PC-9 (cell line): ENCODE data around the gene JADE2. TPM values are rescaled to one million over a fixed set of nuclear protein-coding genes. Genes with fewer than 3 reads are reported as not detected.

ENCODE experiments used
- BruUV-seq: library from RNA; stranded (reverse); fragments of 400-500 nt; replicated peaks from 2 replicates; lab custom pipeline; 2021; lab: Mats Ljungman, UMichigan
- CTCF ChIA-PET: fragments of 300-600 bp; sonication (Branson Sonifier 250); formaldehyde crosslinking; loops from one replicate; lab custom pipeline; 2022; ENCODE audit warnings: antibody characterized with exemption; lab: Charles Lee
- POLR2A ChIA-PET: fragments of 300-600 bp; sonication (Branson Sonifier 250); formaldehyde crosslinking; loops from one replicate; lab custom pipeline; 2022; ENCODE audit warnings: antibody characterized with exemption; ENCODE audit not compliant: unreplicated experiment; lab: Charles Lee
- DNase-seq, 2 experiments: peaks; one replicate each; pipeline versions ENCODE4 v3.0.0 to v3.0.0-alpha.2; 2015 to 2022; ENCODE audit warnings: mixed read lengths in 1 of 2
- H2AFZ ChIP-seq: fragments of 200-600 bp; sonication (generic); 2 replicates; pipeline ENCODE4 v1.8.1; 2017; ENCODE audit warnings: antibody characterized with exemption
- H3F3A ChIP-seq: fragments of 200-600 bp; sonication (generic); 2 replicates; pipeline ENCODE4 v1.8.1; 2017; ENCODE audit warnings: antibody characterized with exemption, mild to moderate bottlenecking, low read depth; ENCODE audit not compliant: insufficient read depth
- H3K27ac ChIP-seq: fragments of 200-600 bp; sonication (generic); 2 replicates; pipeline ENCODE4 v1.6.1; 2016; ENCODE audit warnings: mixed run types
- H3K27me3 ChIP-seq: fragments of 200-600 bp; sonication (generic); 2 replicates; pipeline ENCODE4 v1.6.1; 2016; ENCODE audit warnings: low read depth, mixed run types; ENCODE audit not compliant: insufficient read depth
- H3K36me3 ChIP-seq: fragments of 200-600 bp; sonication (generic); 2 replicates; pipeline ENCODE4 v1.6.1; 2016; ENCODE audit warnings: low read depth, mixed run types
- H3K4me1 ChIP-seq: fragments of 200-600 bp; sonication (generic); replicated peaks from 2 replicates; pipeline ENCODE4 v1.6.1; 2016; ENCODE audit warnings: mixed run types; ENCODE audit not compliant: insufficient read depth
- H3K4me2 ChIP-seq: fragments of 200-600 bp; sonication (generic); 2 replicates; pipeline ENCODE4 v1.6.1; 2017; ENCODE audit warnings: mixed run types
- H3K4me3 ChIP-seq: fragments of 200-600 bp; sonication (generic); 2 replicates; pipeline ENCODE4 v1.6.1; 2016; ENCODE audit warnings: mixed run types
- H3K79me2 ChIP-seq: fragments of 200-600 bp; sonication (generic); 2 replicates; pipeline ENCODE4 v1.6.1; 2017; ENCODE audit warnings: low read depth, mixed run types
- H3K9me2 ChIP-seq: fragments of 200-600 bp; sonication (generic); 2 replicates; pipeline ENCODE4 v1.8.1; 2017; ENCODE audit warnings: mild to moderate bottlenecking; ENCODE audit not compliant: insufficient read depth
- H3K9me3 ChIP-seq: fragments of 200-600 bp; sonication (generic); 2 replicates; pipeline ENCODE4 v1.8.1; 2016; ENCODE audit warnings: low read depth; ENCODE audit not compliant: insufficient read depth
- H4K20me1 ChIP-seq: fragments of 200-600 bp; sonication (generic); 2 replicates; pipeline ENCODE4 v1.8.1; 2017; ENCODE audit not compliant: insufficient read depth
- CTCF ChIP-seq: fragments of 200-600 bp; sonication (generic); conservative IDR thresholded peaks from 2 replicates; pipeline ENCODE4 v1.6.1; 2017; ENCODE audit warnings: mixed run types, antibody characterized with exemption, mild to moderate bottlenecking, moderate library complexity
- EZH2 ChIP-seq: fragments of 200-600 bp; sonication (generic); IDR thresholded peaks from 2 replicates; pipeline ENCODE4 v1.8.0; 2017; ENCODE audit warnings: antibody characterized with exemption, low read depth
- intact Hi-C: fragments of 100-400 bp; cut with micrococcal nuclease; formaldehyde crosslinking; loops from one replicate; pipeline ENCODE4 v1.10.0; 2022; ENCODE audit not compliant: unreplicated experiment
- total RNA-seq: library from RNA; stranded (reverse); gene quantifications from 2 replicates; pipeline ENCODE4 v1.2.3, GENCODE V29; 2021

The JADE2 gene
- total RNA-seq, 1 experiment from 2014 or later = 82.1 TPM

GRCh38 chr5:134519989-134520388, 5.5 kb upstream of the JADE2 start:
- no peaks in the 10 kb centered on the region for H3K9me3 ChIP-seq
- CTCF ChIA-PET = no interaction called here
- no peak for DNase-seq
- H4K20me1 ChIP-seq = no peaks in the 10 kb centered on the region
- POLR2A ChIA-PET = no interaction called here
- H3K4me3 ChIP-seq = no peak overlapping the region
- H3K9me2 ChIP-seq = no peaks in the 10 kb centered on the region
- no peaks in the 10 kb centered on the region for H3K27me3 ChIP-seq
- intact Hi-C loops = no loop called here
- H2AFZ ChIP-seq = no peak overlapping the region
- H3K79me2 ChIP-seq = peaks cover 4% of the 10 kb centered on the region; the same call in 1 of the 2 replicates
- H3K27ac ChIP-seq = no peak overlapping the region
- H3K4me2 ChIP-seq = no peak overlapping the region
- BruUV-seq = no TSS peak
- no peaks in the 10 kb centered on the region for H3K36me3 ChIP-seq
- peaks cover 9% of the 10 kb centered on the region for H3K4me1 ChIP-seq
- peaks cover 11% of the 10 kb centered on the region; the same call in 1 of the 2 replicates for H3F3A ChIP-seq
- no peak for TF ChIP-seq EZH2
- TF ChIP-seq CTCF = no peak

- Histone ChIP-seq H4K20me1 (no peaks in the 10 kb centered on the region), H3K36me3 (no peaks in the 10 kb centered on the region), H3K27ac (no peak overlapping the region), H2AFZ (no peak overlapping the region), H3K9me3 (no peaks in the 10 kb centered on the region), H3K4me1 (peaks cover 9% of the 10 kb centered on the region), H3F3A (peaks cover 11% of the 10 kb centered on the region; the same call in 1 of the 2 replicates), H3K9me2 (no peaks in the 10 kb centered on the region), H3K4me2 (no peak overlapping the region), H3K79me2 (peaks cover 17% of the 10 kb centered on the region), H3K4me3 (no peak overlapping the region), H3K27me3 (no peaks in the 10 kb centered on the region)
- intact Hi-C loops = no loop called here
- POLR2A ChIA-PET = interaction anchor here (0.6 kb wide), 1 partner anchor 105 kb away, joined by 10 read pairs; no protein-coding TSS in a partner anchor
- TF ChIP-seq CTCF (no peak), EZH2 (no peak)
- CTCF ChIA-PET = no interaction called here
- no peak for DNase-seq
- no TSS peak for BruUV-seq
Observed at GRCh38 chr5:134521841-134522240, 3.6 kb upstream of the JADE2 start.

- BruUV-seq = no TSS peak
- H3K27ac ChIP-seq = peak overlapping the region; percentile 62
- ChIA-PET POLR2A (interaction anchor here (0.6 to 1.8 kb wide), 4 partner anchors 12 to 104 kb away, joined by 3 to 9 read pairs (median 3); no protein-coding TSS in a partner anchor), CTCF (interaction anchor here (0.5 to 0.9 kb wide), 2 partner anchors 58 to 380 kb away, joined by 4 to 8 read pairs; no protein-coding TSS in a partner anchor)
- no peaks in the 10 kb centered on the region for H3K9me3 ChIP-seq
- peaks cover 10% of the 10 kb centered on the region for H4K20me1 ChIP-seq
- peak overlapping the region; percentile 89 for H3K4me3 ChIP-seq
- peaks cover 19% of the 10 kb centered on the region for H3K4me1 ChIP-seq
- DNase-seq = no peak
- no peaks in the 10 kb centered on the region for H3K9me2 ChIP-seq
- no peaks in the 10 kb centered on the region for H3K27me3 ChIP-seq
- H3K79me2 ChIP-seq = peaks cover 29% of the 10 kb centered on the region
- H3F3A ChIP-seq = peaks cover 16% of the 10 kb centered on the region; the same call in 1 of the 2 replicates
- peak overlapping the region; percentile 90 for H3K4me2 ChIP-seq
- peak overlapping the region; percentile 94 for H2AFZ ChIP-seq
- H3K36me3 ChIP-seq = no peaks in the 10 kb centered on the region
- intact Hi-C loops = loop anchor here (1.0 kb wide), 1 partner anchor 12 kb away; no protein-coding TSS in a partner anchor
- TF ChIP-seq CTCF (no peak), EZH2 (no peak)
Observed at GRCh38 chr5:134523543-134524271, 1.8 kb upstream of the JADE2 start.
